Measurements from ENCODE around the gene ST3GAL5.

ST3GAL5 gene

GRCh38 chr2:85888684-85889626 lies at the start of gene ST3GAL5:
Gene ST3GAL5, minus strand, starts transcription at chr2:85888990. Its CDS starts 85 bp downstream, at chr2:85888905.
- Histone ChIP-seq H3K27ac (ENCODE audit: low read length) (peak within 1 kb of the TSS; percentile 88), H2AFZ (ENCODE audit: low read depth, low read length) (peak within 1 kb of the TSS; percentile 98), H3K79me2 (ENCODE audit: insufficient read depth, low read length) (peaks cover 42% of the 10 kb centered on the region)

DNA sequence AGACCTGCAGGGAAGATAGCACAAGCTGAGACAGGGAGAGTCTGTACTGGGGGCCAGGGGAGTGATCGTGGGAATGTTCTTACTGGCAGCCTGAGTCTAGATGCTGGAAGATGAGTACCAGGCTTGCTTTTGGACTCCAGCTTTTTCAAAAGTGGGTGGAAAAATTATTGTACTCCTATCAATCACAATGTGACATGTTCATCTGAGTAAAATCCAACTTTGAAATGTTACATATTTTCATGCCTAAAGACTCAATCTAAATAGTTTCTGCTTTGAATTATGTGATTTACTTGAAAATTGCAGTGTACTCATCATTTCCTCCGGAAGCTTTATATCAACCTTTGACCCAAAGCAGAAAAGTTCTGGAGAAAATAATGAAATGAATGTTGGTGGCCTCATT lies 49.7 kb upstream of the ST3GAL5 start:
- Histone ChIP-seq H3K4me3 (ENCODE audit: low read depth in 1 of 2, low read length in 2 of 2) (no peak overlapping the region), H3K9me3 (ENCODE audit: insufficient read depth, low read length, severe bottlenecking) (peaks cover 18% of the 10 kb centered on the region), H3K79me2 (ENCODE audit: insufficient read depth, low read length) (no peaks in the 10 kb centered on the region), H3K9ac (ENCODE audit: low read depth, low read length) (no peak overlapping the region), H3K4me1 (ENCODE audit: insufficient read depth, low read length) (no peaks in the 10 kb centered on the region), H2AFZ (ENCODE audit: low read depth, low read length) (no peak overlapping the region), H3K27ac (ENCODE audit: low read length) (no peak overlapping the region), H3K27me3 (ENCODE audit: insufficient read depth, low read length, poor library complexity) (no peaks in the 10 kb centered on the region), H3K4me2 (ENCODE audit: insufficient read depth, low read length) (no peak overlapping the region), H4K20me1 (ENCODE audit: insufficient read depth, low read length) (no peaks in the 10 kb centered on the region), H3K36me3 (ENCODE audit: insufficient read depth, low read length) (no peaks in the 10 kb centered on the region)
- no peak for ATAC-seq (ENCODE audit: insufficient read depth, low read depth)
- no peak for DNase-seq
- TF ChIP-seq, protein P1, sequence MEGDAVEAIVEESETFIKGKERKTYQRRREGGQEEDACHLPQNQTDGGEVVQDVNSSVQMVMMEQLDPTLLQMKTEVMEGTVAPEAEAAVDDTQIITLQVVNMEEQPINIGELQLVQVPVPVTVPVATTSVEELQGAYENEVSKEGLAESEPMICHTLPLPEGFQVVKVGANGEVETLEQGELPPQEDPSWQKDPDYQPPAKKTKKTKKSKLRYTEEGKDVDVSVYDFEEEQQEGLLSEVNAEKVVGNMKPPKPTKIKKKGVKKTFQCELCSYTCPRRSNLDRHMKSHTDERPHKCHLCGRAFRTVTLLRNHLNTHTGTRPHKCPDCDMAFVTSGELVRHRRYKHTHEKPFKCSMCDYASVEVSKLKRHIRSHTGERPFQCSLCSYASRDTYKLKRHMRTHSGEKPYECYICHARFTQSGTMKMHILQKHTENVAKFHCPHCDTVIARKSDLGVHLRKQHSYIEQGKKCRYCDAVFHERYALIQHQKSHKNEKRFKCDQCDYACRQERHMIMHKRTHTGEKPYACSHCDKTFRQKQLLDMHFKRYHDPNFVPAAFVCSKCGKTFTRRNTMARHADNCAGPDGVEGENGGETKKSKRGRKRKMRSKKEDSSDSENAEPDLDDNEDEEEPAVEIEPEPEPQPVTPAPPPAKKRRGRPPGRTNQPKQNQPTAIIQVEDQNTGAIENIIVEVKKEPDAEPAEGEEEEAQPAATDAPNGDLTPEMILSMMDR (IDR thresholded peaks at IDR 0.05; ENCODE audit: borderline replicate concordance, extremely low read depth, low read length, poor library complexity, severe bottlenecking), result no peak
- TF ChIP-seq EZH2 (IDR thresholded peaks at IDR 0.05; ENCODE audit: borderline replicate concordance, low read depth, low read length, severe bottlenecking), result no peak

More at GRCh38 chr2:85888684-85889626, at the start of gene ST3GAL5:
- Histone ChIP-seq H4K20me1 (ENCODE audit: insufficient read depth, low read length) (no peaks in the 10 kb centered on the region; the same call in 1 of the 2 replicates), H3K4me3 (ENCODE audit: low read depth in 1 of 2, low read length in 2 of 2) (peak within 1 kb of the TSS; percentile 87 to 88), H3K4me2 (ENCODE audit: insufficient read depth, low read length) (peak within 1 kb of the TSS; percentile 94), H3K4me1 (ENCODE audit: insufficient read depth, low read length) (peaks cover 69% of the 10 kb centered on the region), H3K9me3 (ENCODE audit: insufficient read depth, low read length, severe bottlenecking) (no peaks in the 10 kb centered on the region), H3K9ac (ENCODE audit: low read depth, low read length) (peak within 1 kb of the TSS; percentile 76), H3K27me3 (ENCODE audit: insufficient read depth, low read length, poor library complexity) (no peaks in the 10 kb centered on the region), H3K36me3 (ENCODE audit: insufficient read depth, low read length) (no peaks in the 10 kb centered on the region)
- peak; percentile 89 for ATAC-seq (ENCODE audit: insufficient read depth, low read depth)
- DNase-seq, result peak; percentile 90
- TF ChIP-seq EZH2 (IDR thresholded peaks at IDR 0.05; ENCODE audit: borderline replicate concordance, low read depth, low read length, severe bottlenecking), result no peak
- TF ChIP-seq, protein P1 (IDR thresholded peaks at IDR 0.05; ENCODE audit: borderline replicate concordance, extremely low read depth, low read length, poor library complexity, severe bottlenecking), result peak; percentile 89

DNA sequence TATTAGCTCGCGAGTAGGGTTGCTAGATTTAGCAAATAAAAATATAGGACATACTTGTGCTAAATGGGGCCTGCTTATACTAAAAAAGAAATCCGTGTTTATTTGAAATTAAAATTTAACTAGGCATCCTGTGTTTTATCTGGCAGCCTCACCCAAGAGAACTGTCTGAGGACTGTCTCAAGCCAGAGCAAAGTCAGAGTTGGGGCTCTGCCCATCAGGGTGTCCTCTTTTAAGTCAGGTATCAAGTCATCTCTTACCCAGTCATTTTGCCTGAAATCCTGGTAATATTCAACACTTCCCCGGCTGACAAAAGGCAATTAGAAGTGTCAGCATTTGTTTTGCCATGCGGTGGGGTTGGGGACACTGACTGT lies 48.3 kb upstream of the ST3GAL5 start:
- Histone ChIP-seq H2AFZ (ENCODE audit: low read depth, low read length) (no peak overlapping the region), H3K9me3 (ENCODE audit: insufficient read depth, low read length, severe bottlenecking) (peaks cover 9% of the 10 kb centered on the region), H3K9ac (ENCODE audit: low read depth, low read length) (no peak overlapping the region), H3K27ac (ENCODE audit: low read length) (no peak overlapping the region), H3K27me3 (ENCODE audit: insufficient read depth, low read length, poor library complexity) (no peaks in the 10 kb centered on the region), H3K36me3 (ENCODE audit: insufficient read depth, low read length) (no peaks in the 10 kb centered on the region), H3K4me3 (ENCODE audit: low read depth in 1 of 2, low read length in 2 of 2) (no peak overlapping the region), H3K4me1 (ENCODE audit: insufficient read depth, low read length) (no peaks in the 10 kb centered on the region), H3K4me2 (ENCODE audit: insufficient read depth, low read length) (no peak overlapping the region), H4K20me1 (ENCODE audit: insufficient read depth, low read length) (no peaks in the 10 kb centered on the region), H3K79me2 (ENCODE audit: insufficient read depth, low read length) (no peaks in the 10 kb centered on the region)
- DNase-seq (no peak), ATAC-seq (ENCODE audit: insufficient read depth, low read depth) (no peak)
- TF ChIP-seq EZH2 (IDR thresholded peaks at IDR 0.05; ENCODE audit: borderline replicate concordance, low read depth, low read length, severe bottlenecking), result no peak

- Histone ChIP-seq H4K20me1 (ENCODE audit: insufficient read depth, low read length) (no peaks in the 10 kb centered on the region), H3K4me1 (ENCODE audit: insufficient read depth, low read length) (no peaks in the 10 kb centered on the region), H3K36me3 (ENCODE audit: insufficient read depth, low read length) (no peaks in the 10 kb centered on the region), H3K27ac (ENCODE audit: low read length) (no peak overlapping the region), H2AFZ (ENCODE audit: low read depth, low read length) (no peak overlapping the region), H3K27me3 (ENCODE audit: insufficient read depth, low read length, poor library complexity) (no peaks in the 10 kb centered on the region), H3K4me3 (ENCODE audit: low read depth in 1 of 2, low read length in 2 of 2) (no peak overlapping the region), H3K9me3 (ENCODE audit: insufficient read depth, low read length, severe bottlenecking) (peaks cover 4% of the 10 kb centered on the region), H3K9ac (ENCODE audit: low read depth, low read length) (no peak overlapping the region), H3K79me2 (ENCODE audit: insufficient read depth, low read length) (no peaks in the 10 kb centered on the region), H3K4me2 (ENCODE audit: insufficient read depth, low read length) (no peak overlapping the region)
- DNase-seq (no peak), ATAC-seq (ENCODE audit: insufficient read depth, low read depth) (no peak)
- TF ChIP-seq EZH2 (IDR thresholded peaks at IDR 0.05; ENCODE audit: borderline replicate concordance, low read depth, low read length, severe bottlenecking), result no peak
- TF ChIP-seq, protein P1 (IDR thresholded peaks at IDR 0.05; ENCODE audit: borderline replicate concordance, extremely low read depth, low read length, poor library complexity, severe bottlenecking), result no peak
Measured at GRCh38 chr2:85936421-85937068, 47.8 kb upstream of the ST3GAL5 start.
